Measurements from ENCODE around the gene SNRPF.

GRCh38 chr12:95836185-95836609 lies 22.6 kb upstream of the SNRPF start:
- TF ChIP-seq CTCF (IDR thresholded peaks at IDR 0.05) (no peak), POLR2A (IDR thresholded peaks at IDR 0.05) (no peak)
